Astrocyte (in vitro differentiated cells and primary cell): ENCODE results near the gene SPAG7.

ENCODE experiments used
- CTCF ChIP-seq: IDR thresholded peaks from 2 replicates; pipeline ENCODE4 v1.5.1; 2011; ENCODE audit warnings: low read depth, mild to moderate bottlenecking, inconsistent platforms, low read length, moderate library complexity; ENCODE audit not compliant: insufficient read depth
- EZH2 ChIP-seq: IDR thresholded peaks from 2 replicates; pipeline ENCODE4 v1.6.1; 2012; ENCODE audit warnings: mild to moderate bottlenecking, low read length, inconsistent platforms; ENCODE audit not compliant: insufficient read depth

GRCh38 chr17:4941319-4941610 lies 26.4 kb downstream of the SPAG7 start:
- no peak for TF ChIP-seq CTCF
- no peak for TF ChIP-seq EZH2
